GM19455 (cell line): ENCODE measurements around the gene CHN2.

ENCODE experiments used
- ATAC-seq: cut with Tn5 transposase; IDR thresholded peaks from one replicate; pipeline ENCODE4 v1.9.1; 2021; ENCODE audit not compliant: unreplicated experiment

CHN2 gene

DNA sequence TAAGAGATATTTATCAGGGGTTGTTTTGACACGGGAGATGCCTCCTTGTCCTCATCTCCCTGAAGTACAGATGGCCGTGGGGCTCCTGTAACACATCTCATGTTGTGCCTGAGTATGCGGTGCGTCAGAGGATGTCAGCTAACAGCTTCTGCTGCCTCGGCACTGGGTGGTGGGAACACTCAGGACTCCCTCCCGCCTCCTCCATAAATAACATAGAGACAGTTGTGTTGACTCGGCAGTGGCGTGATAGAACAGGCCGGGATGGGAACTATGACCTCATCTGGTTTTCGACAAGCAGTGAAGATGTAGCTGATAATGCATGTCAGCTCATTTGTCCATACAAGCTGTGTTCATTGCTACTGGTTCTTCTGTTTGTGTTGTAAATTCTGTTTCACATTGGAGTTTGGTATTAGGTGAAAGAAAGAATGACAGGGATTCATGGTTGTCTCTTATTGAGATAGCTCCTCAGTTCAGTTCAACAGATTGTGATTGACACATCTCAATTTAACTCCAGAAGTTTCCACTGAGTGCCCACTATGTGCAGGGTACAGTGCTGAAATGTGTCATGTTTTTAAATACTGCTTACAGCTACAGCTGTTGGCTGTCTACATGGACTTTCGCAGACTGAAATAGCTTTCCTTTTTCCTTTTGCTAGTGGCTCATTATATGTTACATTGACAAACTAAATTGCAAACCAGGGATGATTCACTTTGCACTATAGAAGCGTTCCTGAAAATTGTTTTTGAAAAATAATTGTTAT, 87.4 kb downstream of the CHN2 start:
- no peak for ATAC-seq

DNA sequence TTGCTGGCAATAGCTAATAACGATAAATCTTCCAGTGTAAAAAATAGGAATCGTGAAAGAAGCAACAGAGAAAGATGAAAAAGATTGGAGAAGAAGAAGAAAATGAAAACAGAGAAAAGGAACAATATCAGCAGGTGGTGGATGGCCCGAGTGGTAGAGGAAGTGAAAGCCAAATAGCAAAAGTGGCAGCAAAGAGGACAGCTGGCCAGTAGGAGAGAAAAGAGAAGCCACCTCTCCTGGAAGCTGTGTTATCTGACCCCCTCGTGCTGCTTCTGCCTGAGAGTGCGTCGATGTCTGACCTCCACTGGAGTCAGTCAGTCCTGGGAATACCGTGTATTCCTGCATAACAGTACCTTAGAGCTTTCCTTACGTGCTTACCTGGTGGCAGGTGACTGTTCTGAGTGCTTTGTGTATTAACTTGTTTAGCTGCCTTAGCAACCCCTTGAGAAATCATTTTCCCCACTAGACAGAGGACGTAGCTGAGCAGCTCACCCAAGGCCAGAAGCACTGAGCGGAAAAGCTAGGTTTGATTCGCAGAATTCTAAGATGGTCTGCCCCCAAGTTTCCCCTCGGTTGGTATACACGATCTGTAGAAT, 88.3 kb downstream of the CHN2 start:
- ATAC-seq, result no peak

DNA sequence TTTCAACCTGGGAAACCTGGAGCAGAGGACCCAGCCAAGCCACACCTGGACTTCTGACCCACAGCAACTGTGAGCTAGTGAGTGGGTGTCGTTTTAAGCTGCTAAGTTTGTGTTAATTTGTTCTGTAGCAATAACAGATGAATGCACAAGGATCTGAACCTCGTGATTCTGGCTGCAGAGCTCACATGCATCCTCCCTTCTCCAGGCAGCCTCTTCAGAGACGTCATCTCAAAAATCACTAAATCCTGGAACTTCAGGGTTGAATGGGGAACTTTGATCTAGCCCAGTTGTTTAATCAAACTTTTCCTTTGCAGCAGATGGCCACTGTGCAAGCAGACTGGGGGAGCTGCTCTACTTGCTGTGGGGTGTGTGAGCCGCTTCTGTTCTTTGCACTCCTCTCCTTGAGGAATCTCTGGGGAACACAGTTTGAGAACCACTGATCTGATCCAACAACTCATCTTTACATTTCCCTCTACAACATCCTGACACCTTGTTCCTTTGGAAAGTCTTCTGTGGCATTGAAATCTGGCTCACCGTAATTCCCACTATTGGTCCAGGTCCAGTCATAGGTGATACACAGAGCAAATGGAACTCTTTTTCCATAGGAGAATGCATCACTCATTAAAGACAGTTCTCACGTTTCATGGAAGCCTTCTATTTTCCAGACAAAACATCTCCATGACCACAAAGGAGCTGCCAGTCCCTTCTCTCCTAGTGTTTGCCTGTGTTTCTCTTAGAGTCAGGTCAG, 90.3 kb downstream of the CHN2 start:
- ATAC-seq, result no peak

DNA sequence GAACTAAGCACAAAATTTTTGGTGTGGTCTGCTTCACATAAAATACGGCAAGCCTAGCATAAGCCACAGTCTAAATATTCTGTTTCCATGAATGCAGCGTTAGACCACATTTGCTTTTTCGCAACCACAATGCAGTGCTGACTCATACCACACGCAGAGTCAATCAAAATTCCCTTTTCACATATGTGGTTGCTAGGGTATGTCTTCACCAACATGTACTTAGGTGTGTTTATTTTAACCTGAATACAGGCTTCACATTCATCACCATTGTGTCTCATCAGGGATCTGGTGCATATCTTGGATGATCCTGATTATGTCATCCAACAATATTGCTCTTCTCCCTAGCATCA, 90.8 kb downstream of the CHN2 start:
- ATAC-seq, result no peak

DNA sequence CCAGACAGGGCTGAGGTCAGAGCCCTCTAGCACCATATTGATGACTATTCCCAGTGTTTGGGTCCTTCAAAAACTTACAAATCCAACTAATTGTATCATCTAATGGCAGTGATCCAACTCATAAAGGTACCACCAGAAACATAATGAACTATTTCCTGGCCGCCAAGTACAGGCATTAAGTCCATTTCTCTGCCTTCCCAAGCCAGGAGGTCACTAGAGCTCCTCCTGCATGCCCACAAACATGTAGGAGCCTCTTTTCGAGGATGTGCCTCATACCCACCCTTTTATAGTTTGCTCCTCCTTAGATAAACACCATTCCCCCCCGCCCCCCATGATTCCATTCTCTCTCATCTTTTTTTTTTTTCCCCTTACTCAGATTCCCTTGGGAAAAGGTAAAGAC, 91.3 kb downstream of the CHN2 start:
- no peak for ATAC-seq

DNA sequence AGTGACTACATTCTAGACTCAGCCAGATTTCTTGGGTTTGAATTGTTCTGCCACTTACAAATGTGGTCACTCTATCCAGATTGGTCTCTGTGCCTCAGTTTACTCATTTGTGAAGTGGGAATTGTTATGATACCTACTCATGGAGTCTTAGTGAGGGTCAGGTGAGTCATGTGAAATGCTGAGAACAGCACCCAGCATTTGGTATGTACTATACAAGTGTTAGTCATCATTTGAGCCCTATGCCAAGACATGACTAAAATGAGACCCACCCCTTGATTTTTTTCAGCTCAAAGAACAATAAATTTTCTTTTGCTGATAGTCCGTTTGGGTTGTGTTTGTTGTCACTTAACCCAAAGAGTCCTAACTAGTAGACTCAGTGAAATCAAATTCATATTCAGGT, 92.8 kb downstream of the CHN2 start:
- no peak for ATAC-seq

DNA sequence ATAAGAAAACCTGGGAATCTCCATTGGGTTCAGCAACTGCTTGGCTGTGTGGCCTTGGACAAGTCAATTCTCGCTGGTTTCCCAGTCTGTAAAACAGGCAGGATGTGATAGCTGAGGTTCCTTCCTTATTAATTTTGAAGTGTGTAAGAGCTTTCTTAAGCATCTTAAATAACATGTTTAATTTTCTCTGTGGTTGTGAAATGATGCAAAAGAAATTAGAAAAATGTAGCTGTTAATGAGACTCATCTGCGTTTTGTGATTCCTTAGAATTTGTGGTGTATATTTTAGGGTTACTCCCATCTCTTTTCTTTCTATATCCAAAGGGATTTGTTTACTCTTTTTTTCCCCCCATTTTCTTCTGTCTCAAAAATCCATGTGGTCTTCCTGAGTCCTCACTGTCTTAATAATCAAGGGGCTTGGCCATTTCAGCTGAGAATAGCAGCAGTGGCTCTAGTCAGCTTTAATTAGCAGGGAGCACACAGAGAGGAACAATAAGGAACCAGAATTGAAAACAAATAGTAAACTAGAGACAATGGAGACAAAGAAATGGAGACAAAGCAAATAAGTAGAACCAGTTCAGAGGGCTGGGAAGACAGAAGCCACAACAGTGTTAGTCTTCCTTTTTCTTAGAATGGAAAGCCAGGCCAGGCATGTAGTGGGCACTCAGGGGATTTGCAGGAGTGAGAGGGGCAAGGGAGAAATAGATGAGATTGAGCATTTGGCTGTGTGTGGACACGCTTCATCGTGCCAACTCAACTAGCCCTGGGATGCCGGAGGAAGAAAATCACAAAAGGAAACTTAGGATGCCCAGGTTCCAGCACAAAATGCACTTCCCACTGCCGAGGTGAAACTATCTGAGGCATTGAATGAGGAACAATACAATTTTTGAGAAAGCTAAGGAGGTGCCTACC, 93.9 kb downstream of the CHN2 start:
- no peak for ATAC-seq

DNA sequence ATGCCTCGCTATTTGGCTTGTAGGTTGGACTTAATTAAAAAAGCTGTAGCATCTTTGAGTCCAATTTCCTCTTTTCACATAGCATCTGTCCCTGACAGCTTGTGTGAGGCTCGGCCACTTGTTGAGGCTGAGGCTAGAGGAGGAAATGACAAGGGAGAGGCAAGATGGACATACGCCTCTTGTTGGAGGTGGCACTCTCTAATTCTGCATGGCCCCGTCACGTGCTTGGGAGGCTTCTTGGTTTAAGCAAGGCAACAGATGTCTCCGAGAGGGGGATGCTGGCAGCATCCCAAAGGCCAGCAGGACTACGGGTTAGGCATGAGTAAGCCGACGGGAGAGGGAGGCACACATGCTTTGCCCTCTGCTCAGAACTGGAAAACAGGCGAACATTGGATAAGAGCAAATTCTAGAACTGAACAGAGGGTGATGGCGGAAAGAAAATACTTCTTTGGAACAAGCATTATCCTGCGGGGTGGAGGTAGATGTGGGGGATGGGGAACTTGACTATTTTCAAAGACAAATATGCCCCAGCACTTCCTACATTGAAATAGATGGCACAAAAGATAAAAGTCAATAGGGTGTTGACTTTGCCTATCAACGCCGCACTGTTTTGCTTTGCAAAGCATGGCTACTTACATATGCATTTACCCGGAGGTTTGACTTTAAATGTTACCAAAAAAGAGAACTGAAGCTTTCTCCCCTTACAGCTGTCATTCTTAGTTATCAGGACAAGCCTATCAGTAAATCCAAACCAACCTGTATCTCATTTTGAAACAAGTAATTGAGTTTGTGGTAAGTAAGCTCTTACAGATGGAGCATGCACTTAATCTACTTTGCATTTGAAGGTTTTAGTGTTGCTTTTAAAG, 94.8 kb downstream of the CHN2 start:
- peak; percentile 81 for ATAC-seq

DNA sequence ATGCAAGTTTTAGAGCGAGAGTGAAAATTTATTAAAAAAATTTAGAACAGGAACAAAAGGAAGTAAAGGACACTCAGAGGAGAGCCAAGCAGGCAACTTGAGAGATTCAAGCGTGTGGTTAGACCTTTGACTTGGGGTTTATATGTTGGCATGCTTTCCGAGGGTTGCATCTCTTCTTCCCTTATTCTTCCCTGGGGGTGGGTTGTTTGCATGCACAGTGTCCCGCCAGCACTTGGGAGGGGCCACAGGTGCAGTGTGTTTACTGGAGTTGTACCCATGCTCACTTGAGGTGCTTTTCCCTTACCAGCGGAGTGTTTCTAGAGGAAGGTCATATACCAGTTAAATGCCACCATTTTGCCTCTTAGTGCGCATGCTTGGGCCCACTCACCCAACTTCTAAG, 96.3 kb downstream of the CHN2 start:
- no peak for ATAC-seq

DNA sequence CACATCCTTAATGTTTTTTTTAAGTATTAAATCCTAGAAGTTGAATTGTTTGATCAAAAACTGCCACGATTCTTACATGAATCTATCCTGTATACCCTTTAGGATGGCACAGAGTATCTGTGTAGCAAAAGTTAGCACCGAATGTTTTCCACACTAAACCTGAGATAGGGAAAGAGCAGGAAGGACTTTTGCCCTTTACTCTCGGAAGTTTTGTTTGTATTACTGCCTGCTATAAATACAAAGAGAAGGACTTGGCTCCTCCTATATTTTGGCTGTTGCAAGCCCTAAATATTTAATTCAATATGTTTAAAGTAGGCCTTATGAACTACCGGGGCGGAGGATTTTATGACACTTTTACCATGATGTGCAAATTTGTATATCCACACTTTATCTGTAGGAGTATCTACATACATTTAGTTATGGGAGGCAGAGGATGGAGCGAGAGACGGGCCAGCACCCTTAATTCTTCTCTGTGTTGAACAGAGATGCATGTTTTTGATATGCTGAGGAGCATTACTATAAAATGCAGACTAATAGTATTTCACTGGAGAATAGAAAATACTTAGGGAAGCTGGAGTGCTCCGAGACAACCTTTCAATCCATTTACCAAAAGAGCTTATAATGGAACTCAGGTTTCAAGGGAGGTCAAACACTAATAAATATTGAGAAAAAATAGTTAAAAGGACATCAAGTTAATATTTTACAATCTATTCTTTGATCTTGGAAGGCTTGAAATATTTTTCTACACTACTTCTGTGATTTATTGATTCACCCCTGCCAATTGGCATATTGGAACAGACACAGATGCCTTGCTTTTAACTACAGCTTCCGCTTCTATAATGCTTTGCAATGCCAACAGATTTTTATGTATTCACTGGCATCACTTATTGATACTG, 97.4 kb downstream of the CHN2 start:
- ATAC-seq, result no peak

DNA sequence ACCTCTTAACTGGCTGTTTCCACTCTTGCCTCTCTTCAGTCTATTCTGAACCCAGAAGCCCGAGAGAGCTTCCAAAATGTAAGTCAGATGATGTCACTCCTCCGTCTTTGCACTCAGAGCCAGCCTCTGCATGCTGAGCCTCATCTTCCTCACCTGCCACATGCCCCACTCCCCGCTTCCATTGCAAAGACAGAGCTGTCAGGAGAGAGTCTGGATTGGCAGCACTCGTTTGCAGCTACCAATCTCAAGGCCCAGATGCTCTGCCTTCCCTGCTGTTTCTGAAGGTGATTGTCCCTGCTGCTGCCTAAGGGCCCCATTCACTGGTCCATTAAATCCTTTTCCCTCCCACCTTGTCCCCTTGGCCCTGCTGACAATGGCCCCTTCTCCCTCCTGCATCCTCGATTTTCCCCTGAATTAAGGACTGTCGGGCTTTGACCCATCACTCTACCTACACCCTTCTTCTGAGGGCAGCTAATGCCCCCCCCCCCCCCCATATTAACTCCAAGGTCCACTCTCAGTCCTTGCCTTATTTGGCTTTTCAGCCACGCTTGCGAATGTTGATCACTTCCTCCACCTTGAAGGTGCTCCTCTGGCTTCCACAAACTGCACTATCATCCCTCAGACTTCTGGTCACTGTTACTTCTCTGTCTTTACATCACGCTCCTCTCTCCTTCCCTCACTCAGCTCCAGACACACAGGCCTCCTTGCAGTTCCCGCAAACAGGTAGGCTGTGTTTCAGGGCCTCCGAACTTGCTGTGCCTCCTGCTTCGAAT, 98.5 kb downstream of the CHN2 start:
- ATAC-seq, result no peak

DNA sequence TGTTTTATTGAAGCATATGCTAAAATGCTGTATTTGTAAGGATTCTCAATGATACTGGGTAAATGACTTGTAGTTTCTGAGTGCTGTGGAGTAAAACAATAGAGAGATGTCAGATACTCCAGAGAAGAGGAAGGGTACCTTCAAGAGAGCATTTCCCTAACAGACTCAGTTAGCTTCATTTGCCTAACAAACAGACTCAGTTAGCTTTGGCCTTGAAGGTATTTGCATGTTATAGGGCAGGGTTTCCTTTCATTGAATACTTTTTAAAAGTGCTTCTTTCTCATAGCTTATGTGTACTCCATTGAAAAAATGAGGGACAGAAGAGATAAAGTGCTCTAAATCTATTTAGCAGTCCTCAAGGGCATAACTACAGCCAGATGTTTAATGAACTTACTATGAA, 101.8 kb downstream of the CHN2 start:
- ATAC-seq, result no peak

DNA sequence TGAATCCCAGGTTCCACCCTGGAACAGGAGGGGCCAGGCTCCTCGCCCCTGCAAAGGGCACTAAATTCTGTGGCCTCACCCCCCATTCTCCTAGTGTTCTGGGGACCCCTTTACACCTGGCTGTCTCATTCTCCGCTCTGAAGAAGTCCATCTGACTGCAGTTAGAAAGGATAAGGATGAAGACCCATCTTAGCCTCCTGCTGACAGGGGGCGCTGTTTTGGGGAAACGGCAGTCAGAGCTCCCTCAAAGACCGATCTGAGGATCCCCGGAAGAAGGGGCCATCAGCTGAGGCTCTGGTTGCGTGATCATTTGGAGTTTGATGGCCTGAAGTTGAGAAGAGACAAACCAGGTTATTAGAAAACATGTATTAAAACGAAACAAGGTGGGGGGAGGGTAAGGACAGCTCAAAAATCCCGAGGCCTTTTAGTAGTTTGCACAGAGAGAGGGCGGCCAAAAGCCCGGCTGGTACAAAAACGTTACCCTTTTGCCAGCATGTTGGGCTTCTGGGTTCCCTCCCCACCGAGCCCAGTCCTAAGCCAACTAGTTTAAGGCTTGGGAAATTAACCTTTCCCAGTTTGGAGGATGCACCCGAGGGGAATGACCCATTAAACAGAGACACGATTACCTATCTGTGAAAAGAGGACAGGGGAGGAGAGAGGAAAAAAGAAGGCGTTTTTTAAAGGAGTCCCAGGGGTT, 102.8 kb downstream of the CHN2 start:
- no peak for ATAC-seq

DNA sequence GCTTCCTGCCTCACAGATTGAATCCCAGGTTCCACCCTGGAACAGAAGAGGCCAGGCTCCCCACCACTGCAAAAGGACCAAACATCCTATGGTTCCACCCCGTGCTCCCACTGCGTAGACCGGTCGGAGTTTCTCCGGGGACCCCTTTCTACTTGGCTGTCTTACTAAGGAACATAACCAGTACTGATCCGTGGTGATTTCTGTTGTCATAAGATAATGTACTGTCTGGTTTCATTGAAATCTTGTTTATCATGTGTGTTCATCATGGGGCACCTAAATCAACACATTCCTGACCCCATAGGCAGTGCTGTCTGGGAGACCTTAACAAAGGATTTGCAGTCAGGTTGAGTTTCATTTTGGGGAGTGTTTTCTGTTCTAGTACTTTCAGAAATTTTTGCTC, 104.5 kb downstream of the CHN2 start:
- ATAC-seq, result no peak

DNA sequence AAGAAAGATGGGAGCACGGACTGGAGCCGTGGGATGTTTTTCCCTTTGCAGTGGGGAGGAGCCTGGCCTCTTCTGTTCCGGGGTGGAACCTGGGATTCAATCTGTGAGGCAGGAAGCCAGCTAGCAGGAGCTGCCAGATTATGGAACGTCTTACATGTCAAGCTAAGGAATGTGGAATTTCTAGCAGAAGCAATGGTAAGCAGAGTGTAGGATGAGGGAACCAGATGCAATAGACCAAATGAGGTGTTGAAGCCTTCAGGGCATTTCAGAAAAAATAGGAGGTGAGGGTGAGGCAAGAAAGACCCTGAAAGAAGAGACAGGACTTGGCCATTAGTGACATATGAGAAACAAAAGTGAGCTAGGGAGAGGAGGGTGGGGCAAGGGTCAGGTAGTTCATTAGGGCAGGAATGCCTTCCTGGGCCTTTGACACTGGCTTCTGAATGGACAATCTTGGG, 105.5 kb downstream of the CHN2 start:
- ATAC-seq, result no peak

DNA sequence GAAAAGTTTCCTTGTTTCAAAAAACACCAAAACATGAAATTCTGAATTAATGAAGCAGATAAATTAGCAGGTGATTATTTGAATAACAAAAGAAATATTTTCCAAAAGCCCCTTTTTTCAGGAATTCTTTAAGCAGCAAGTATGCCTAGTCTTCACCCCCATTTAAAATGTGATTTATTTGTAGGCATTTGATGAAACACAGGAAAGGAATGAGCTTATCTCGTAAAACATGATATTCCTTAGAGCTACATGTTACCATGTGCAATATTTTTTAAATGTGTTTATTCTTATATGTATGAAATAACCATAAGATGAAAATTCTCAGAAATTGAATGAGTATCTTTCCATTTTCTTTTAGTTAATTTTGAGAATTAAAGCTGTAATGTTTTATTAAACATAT, 106.1 kb downstream of the CHN2 start:
- no peak for ATAC-seq

DNA sequence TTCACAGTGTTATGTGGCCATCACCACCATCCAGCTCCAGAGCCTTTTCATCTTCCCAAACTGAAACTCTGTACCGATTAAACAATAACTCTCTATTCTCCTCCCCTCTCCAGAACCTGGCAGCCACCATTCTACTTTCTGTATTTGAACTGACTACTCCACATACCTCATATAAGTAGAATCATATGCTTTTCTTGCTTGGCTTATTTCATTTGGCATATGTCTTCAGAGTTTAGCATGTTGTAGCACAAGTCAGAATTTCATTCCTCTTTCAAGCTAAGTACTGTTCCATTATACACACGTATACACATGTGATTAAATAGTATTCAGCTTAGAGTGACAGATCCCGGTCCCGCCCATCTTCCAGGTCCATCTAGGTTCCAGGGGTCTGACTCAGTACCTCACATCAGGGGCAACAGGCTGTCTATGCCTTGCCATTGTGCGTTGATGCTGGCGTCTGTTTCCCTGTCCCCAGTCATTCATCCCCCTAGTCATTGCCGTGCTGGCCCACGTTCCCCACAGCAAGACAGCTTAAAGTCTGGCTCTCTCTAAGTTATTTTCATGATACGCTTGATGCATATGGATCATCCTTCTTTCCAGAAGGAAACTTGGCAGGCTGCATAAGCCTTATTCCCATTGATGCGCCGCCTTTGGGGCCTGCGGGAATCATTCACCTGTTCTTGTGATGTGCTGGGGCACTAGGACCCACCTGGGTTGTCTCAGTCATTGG, 108.3 kb downstream of the CHN2 start:
- ATAC-seq, result no peak
